ENCODE results near the gene OR7D2. TPM values are rescaled to one million over a fixed set of nuclear protein-coding genes. Genes with fewer than 3 reads are reported as not detected.
A peak's percentile ranks its signal among the peaks of the same experiment; 100 is the strongest.
"Not testable (repeated sequence)": the region's sequence is repeated elsewhere in the genome, so short reads cannot be mapped to it uniquely, and the experiment has no call there.

OR7D2 gene
- polyA plus RNA-seq, 6 donors from 2014 or later: 0.42 TPM; not detected in 5

GRCh38 chr19:9159891-9160290 is 18.9 kb upstream of the OR7D2 start:
- DNase-seq: no peak
- H3K27me3 Mint-ChIP-seq: no peaks in the 10 kb centered on the region
- H3K27ac Mint-ChIP-seq: peak overlapping the region in 3 of 6 donors; percentile 22 to 44 (median 41)
- H3K4me1 Mint-ChIP-seq: peaks cover 22 to 31% (median 29%) of the 10 kb centered on the region in 3 donors
- no peak for ATAC-seq (ENCODE audit: low read depth in 2 of 2)
- peaks cover 0 to 7% (median 0%) of the 10 kb centered on the region in 7 donors for H3K9me3 Mint-ChIP-seq
- peaks cover 44 to 53% of the 10 kb centered on the region in 2 donors for H3K36me3 Mint-ChIP-seq
- H3K4me3 Mint-ChIP-seq: no peak overlapping the region

GRCh38 chr19:9161427-9161826 is 17.4 kb upstream of the OR7D2 start:
- H3K27ac Mint-ChIP-seq: no peak overlapping the region

GRCh38 chr19:9165261-9165660 is 13.5 kb upstream of the OR7D2 start:
- no peak for ATAC-seq (ENCODE audit: low read depth in 2 of 2)
- no peak overlapping the region for H3K4me3 Mint-ChIP-seq
- H3K9me3 Mint-ChIP-seq: peaks cover 0 to 7% (median 0%) of the 10 kb centered on the region in 7 donors
- peaks cover 27 to 39% of the 10 kb centered on the region in 2 donors for H3K36me3 Mint-ChIP-seq
- peak overlapping the region in 1 of 6 donors; percentile 76 for H3K27ac Mint-ChIP-seq
- no peak for DNase-seq
- H3K4me1 Mint-ChIP-seq: peaks cover 0 to 15% (median 0%) of the 10 kb centered on the region in 3 donors
- no peaks in the 10 kb centered on the region for H3K27me3 Mint-ChIP-seq

More at GRCh38 chr19:9161427-9161826, 17.4 kb upstream of the OR7D2 start:
- H3K36me3 Mint-ChIP-seq: peaks cover 47 to 51% of the 10 kb centered on the region in 2 donors
- DNase-seq (no peak), ATAC-seq (ENCODE audit: low read depth in 2 of 2) (no peak)
- no peaks in the 10 kb centered on the region for H3K27me3 Mint-ChIP-seq
- H3K4me3 Mint-ChIP-seq: no peak overlapping the region
- peaks cover 7 to 15% (median 14%) of the 10 kb centered on the region in 3 donors for H3K4me1 Mint-ChIP-seq
- peaks cover 0 to 7% (median 0%) of the 10 kb centered on the region in 7 donors for H3K9me3 Mint-ChIP-seq

GRCh38 chr19:9166846-9167245 is 11.9 kb upstream of the OR7D2 start:
- Mint-ChIP-seq H3K4me3 (no peak overlapping the region), H3K27ac (peak overlapping the region in 2 of 6 donors; percentile 56 to 70), H3K36me3 (peaks cover 11 to 25% of the 10 kb centered on the region in 2 donors), H3K4me1 (peaks cover 0 to 15% (median 0%) of the 10 kb centered on the region in 3 donors), H3K27me3 (no peaks in the 10 kb centered on the region), H3K9me3 (peaks cover 0 to 7% (median 0%) of the 10 kb centered on the region in 7 donors)
- no peak for DNase-seq
- no peak for ATAC-seq (ENCODE audit: low read depth in 2 of 2)

GRCh38 chr19:9171393-9171991 is 7.3 kb upstream of the OR7D2 start:
- Mint-ChIP-seq H3K27ac (no peak overlapping the region), H3K36me3 (no peaks in the 10 kb centered on the region), H3K9me3 (peaks cover 0 to 2% (median 0%) of the 10 kb centered on the region in 7 donors), H3K4me3 (no peak overlapping the region), H3K4me1 (peaks cover 0 to 15% (median 0%) of the 10 kb centered on the region in 3 donors), H3K27me3 (no peaks in the 10 kb centered on the region)
- no peak for DNase-seq
- no peak for ATAC-seq (ENCODE audit: low read depth in 2 of 2)

- Mint-ChIP-seq H3K36me3 (no peaks in the 10 kb centered on the region), H3K27me3 (peaks cover 0 to 8% (median 0%) of the 10 kb centered on the region in 3 donors), H3K27ac (no peak overlapping the region), H3K4me1 (no peaks in the 10 kb centered on the region), H3K9me3 (peaks cover 0 to 2% (median 0%) of the 10 kb centered on the region in 7 donors), H3K4me3 (no peak overlapping the region)
- ATAC-seq (ENCODE audit: low read depth in 2 of 2): no peak
- no peak for DNase-seq
Observed at GRCh38 chr19:9175326-9175725, 3.5 kb upstream of the OR7D2 start.

GRCh38 chr19:9183000-9183399 is 4.2 kb downstream of the OR7D2 start:
- Mint-ChIP-seq H3K4me1 (no peaks in the 10 kb centered on the region), H3K36me3 (peaks cover 7 to 12% of the 10 kb centered on the region in 2 donors), H3K4me3 (no peak overlapping the region), H3K27ac (no peak overlapping the region), H3K27me3 (peaks cover 0 to 14% (median 0%) of the 10 kb centered on the region in 3 donors), H3K9me3 (peaks cover 0 to 11% (median 4%) of the 10 kb centered on the region in 7 donors)
- DNase-seq: no peak
- ATAC-seq (ENCODE audit: low read depth in 2 of 2): no peak

GRCh38 chr19:9187191-9187590 is 8.4 kb downstream of the OR7D2 start:
- no peak overlapping the region for H3K4me3 Mint-ChIP-seq
- no peaks in the 10 kb centered on the region for H3K4me1 Mint-ChIP-seq
- DNase-seq (no peak), ATAC-seq (ENCODE audit: low read depth in 2 of 2) (no peak)
- peaks cover 0 to 24% (median 5%) of the 10 kb centered on the region in 3 donors for H3K27me3 Mint-ChIP-seq
- H3K27ac Mint-ChIP-seq: no peak overlapping the region
- peaks cover 0 to 29% (median 21%) of the 10 kb centered on the region in 7 donors for H3K9me3 Mint-ChIP-seq
- peaks cover 12 to 13% of the 10 kb centered on the region in 2 donors for H3K36me3 Mint-ChIP-seq

GRCh38 chr19:9189535-9189934 is 10.8 kb downstream of the OR7D2 start:
- peaks cover 12 to 13% of the 10 kb centered on the region in 2 donors for H3K36me3 Mint-ChIP-seq
- DNase-seq: no peak
- no peak for ATAC-seq (ENCODE audit: low read depth in 2 of 2)
- H3K9me3 Mint-ChIP-seq: peaks cover 0 to 34% (median 21%) of the 10 kb centered on the region in 7 donors
- peaks cover 8 to 34% (median 10%) of the 10 kb centered on the region in 3 donors for H3K27me3 Mint-ChIP-seq
- no peaks in the 10 kb centered on the region for H3K4me1 Mint-ChIP-seq
- H3K27ac Mint-ChIP-seq: no peak overlapping the region
- peak overlapping the region in 2 of 8 donors; percentile 0 to 16 for H3K4me3 Mint-ChIP-seq

GRCh38 chr19:9198044-9198443 is 19.3 kb downstream of the OR7D2 start:
- not testable (repeated sequence) for H3K9me3 Mint-ChIP-seq; H3K4me1 Mint-ChIP-seq; H3K27ac Mint-ChIP-seq; ATAC-seq (ENCODE audit: low read depth in 2 of 2); H3K4me3 Mint-ChIP-seq; DNase-seq; H3K36me3 Mint-ChIP-seq
- peaks cover 17 to 33% (median 19%) of the 10 kb centered on the region in 3 donors for H3K27me3 Mint-ChIP-seq

- peaks cover 4 to 7% (median 6%) of the 10 kb centered on the region in 3 donors for H3K4me1 Mint-ChIP-seq
- H3K27ac Mint-ChIP-seq: peak overlapping the region in 1 of 6 donors; percentile 33
- peak; percentile 55 for DNase-seq
- H3K9me3 Mint-ChIP-seq: peaks cover 0 to 4% (median 2%) of the 10 kb centered on the region in 7 donors
- peaks cover 5 to 10% (median 6%) of the 10 kb centered on the region in 3 donors for H3K27me3 Mint-ChIP-seq
- H3K4me3 Mint-ChIP-seq: peak overlapping the region in 7 of 8 donors; percentile 37 to 81 (median 70)
- ATAC-seq (ENCODE audit: low read depth in 2 of 2): peak; percentile 64 to 72
- no peaks in the 10 kb centered on the region for H3K36me3 Mint-ChIP-seq
Observed at GRCh38 chr19:9205501-9206113, 26.8 kb downstream of the OR7D2 start.

- DNase-seq (no peak), ATAC-seq (ENCODE audit: low read depth in 2 of 2) (no peak)
- Mint-ChIP-seq H3K27me3 (peaks cover 14 to 44% (median 17%) of the 10 kb centered on the region in 3 donors), H3K36me3 (peaks cover 0 to 10% of the 10 kb centered on the region in 2 donors), H3K4me3 (no peak within 1 kb of the TSS), H3K27ac (no peak within 1 kb of the TSS), H3K4me1 (no peaks in the 10 kb centered on the region), H3K9me3 (peaks cover 6 to 26% (median 10%) of the 10 kb centered on the region in 7 donors)
Observed at GRCh38 chr19:9219489-9219888, 40.7 kb downstream of the OR7D2 start, which contains the start of gene OR7D4. Gene OR7D4, minus strand, starts transcription at chr19:9219589. Its CDS starts 4,752 bp downstream, at chr19:9214837.

All from naive B cell (primary cell).